Activated naive CD8-positive, alpha-beta T cell treated with anti-CD3 and anti-CD28 coated beads, Interleukin-2, amount 10 ng/mL, durations not matched to agents 7 days and 5 days (primary cell): Measurements from ENCODE around the gene KLF4. TPM values are rescaled to one million over a fixed set of nuclear protein-coding genes. Genes with fewer than 3 reads are reported as not detected.
A peak's percentile ranks its signal among the peaks of the same experiment; 100 is the strongest.

ENCODE experiments used
- ATAC-seq: fragments of 150-1000 bp; cut with Tn5 transposase; one replicate; pipeline ENCODE4 v1.10.0; 2021; ENCODE audit warnings: low read depth, moderate library complexity
- POLR2A ChIA-PET: fragments of 350-600 bp; sonication (Branson Sonifier 250); formaldehyde crosslinking; loops from one replicate; lab custom pipeline; 2021; ENCODE audit warnings: antibody characterized with exemption; lab: Charles Lee
- DNase-seq: peaks from one replicate; pipeline ENCODE4 v3.0.0; 2021
- H3K27ac Mint-ChIP-seq: one replicate; pipeline ENCODE4 v1.8.0; 2022; ENCODE audit warnings: mild to moderate bottlenecking, mixed read lengths
- H3K27me3 Mint-ChIP-seq: one replicate; pipeline ENCODE4 v1.8.0; 2022; ENCODE audit warnings: mild to moderate bottlenecking, moderate library complexity, mixed read lengths
- H3K36me3 Mint-ChIP-seq: one replicate; pipeline ENCODE4 v1.8.0; 2021; ENCODE audit warnings: mild to moderate bottlenecking, mixed read lengths
- H3K4me1 Mint-ChIP-seq: one replicate; pipeline ENCODE4 v1.8.0; 2021; ENCODE audit warnings: mixed read lengths
- H3K4me3 Mint-ChIP-seq: one replicate; pipeline ENCODE4 v1.8.0; 2022; ENCODE audit warnings: mild to moderate bottlenecking, moderate library complexity, mixed read lengths
- H3K9me3 Mint-ChIP-seq: one replicate; pipeline ENCODE4 v1.8.0; 2021; ENCODE audit warnings: mixed read lengths
- total RNA-seq, 2 experiments: library from RNA; stranded (reverse); gene quantifications; one replicate each; pipeline ENCODE4 v1.2.3, GENCODE V29; 2021

The KLF4 gene
- total RNA-seq, 2 experiments from 2014 or later = 0.20 to 1.1 TPM

GRCh38 chr9:107481035-107481434, 8.5 kb downstream of the KLF4 start:
- POLR2A ChIA-PET = no interaction called here
- no peaks in the 10 kb centered on the region for H3K9me3 Mint-ChIP-seq
- ATAC-seq = no peak
- H3K27ac Mint-ChIP-seq = no peak overlapping the region
- DNase-seq = no peak
- H3K36me3 Mint-ChIP-seq = no peaks in the 10 kb centered on the region
- H3K27me3 Mint-ChIP-seq = peaks cover 29% of the 10 kb centered on the region
- no peak overlapping the region for H3K4me3 Mint-ChIP-seq
- H3K4me1 Mint-ChIP-seq = no peaks in the 10 kb centered on the region

DNA sequence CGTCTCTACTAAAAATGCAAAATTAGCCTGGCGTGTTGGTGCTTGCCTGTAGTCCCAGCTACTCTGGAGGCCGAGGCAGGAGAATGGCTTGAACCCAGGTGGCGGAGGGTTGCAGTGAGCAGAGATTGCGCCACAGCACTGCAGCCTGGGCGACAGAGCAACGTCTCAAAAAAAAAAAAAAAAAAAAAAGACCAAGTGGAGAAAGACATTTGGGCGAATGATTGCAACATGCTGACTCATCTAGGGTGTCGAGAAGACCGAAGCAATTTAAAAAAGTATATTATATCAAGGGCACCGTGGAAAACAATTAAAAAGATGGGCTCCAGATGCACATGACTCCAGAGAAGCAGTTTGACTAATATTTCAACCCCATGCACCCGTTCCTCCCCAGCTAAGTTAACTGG, 9.2 kb downstream of the KLF4 start:
- no peaks in the 10 kb centered on the region for H3K9me3 Mint-ChIP-seq
- no peak for ATAC-seq
- H3K27me3 Mint-ChIP-seq = peaks cover 22% of the 10 kb centered on the region
- POLR2A ChIA-PET = no interaction called here
- no peaks in the 10 kb centered on the region for H3K4me1 Mint-ChIP-seq
- no peak overlapping the region for H3K27ac Mint-ChIP-seq
- no peaks in the 10 kb centered on the region for H3K36me3 Mint-ChIP-seq
- DNase-seq = no peak
- no peak overlapping the region for H3K4me3 Mint-ChIP-seq

DNA sequence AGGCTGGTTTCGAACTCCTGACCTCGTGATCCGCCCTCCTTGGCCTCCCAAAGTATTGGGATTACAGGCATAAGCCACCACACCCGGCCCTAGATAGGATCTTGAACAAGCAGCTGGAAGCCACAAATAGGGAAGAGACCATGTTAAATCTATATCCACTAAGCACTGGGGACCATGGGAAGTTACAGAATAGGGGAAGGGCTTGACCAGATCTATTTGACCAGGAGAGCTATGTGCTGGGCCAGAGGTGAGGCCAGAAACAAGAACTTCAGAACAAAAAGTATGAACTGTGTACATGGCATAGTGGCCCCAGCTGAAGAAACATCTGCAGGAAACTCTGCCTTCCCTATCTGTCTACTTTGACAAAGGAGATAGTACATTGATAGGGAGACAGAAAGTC, 10.8 kb downstream of the KLF4 start:
- DNase-seq (no peak), ATAC-seq (no peak)
- no peaks in the 10 kb centered on the region for H3K9me3 Mint-ChIP-seq
- no peak overlapping the region for H3K27ac Mint-ChIP-seq
- H3K36me3 Mint-ChIP-seq = no peaks in the 10 kb centered on the region
- no peak overlapping the region for H3K4me3 Mint-ChIP-seq
- peaks cover 19% of the 10 kb centered on the region for H3K27me3 Mint-ChIP-seq
- POLR2A ChIA-PET = no interaction called here
- H3K4me1 Mint-ChIP-seq = no peaks in the 10 kb centered on the region

- no peak overlapping the region for H3K4me3 Mint-ChIP-seq
- peaks cover 3% of the 10 kb centered on the region for H3K27me3 Mint-ChIP-seq
- H3K27ac Mint-ChIP-seq = no peak overlapping the region
- ATAC-seq (no peak), DNase-seq (no peak)
- no peaks in the 10 kb centered on the region for H3K9me3 Mint-ChIP-seq
- POLR2A ChIA-PET = no interaction called here
- no peaks in the 10 kb centered on the region for H3K36me3 Mint-ChIP-seq
- no peaks in the 10 kb centered on the region for H3K4me1 Mint-ChIP-seq
Measured at GRCh38 chr9:107474124-107474523, 15.4 kb downstream of the KLF4 start.

DNA sequence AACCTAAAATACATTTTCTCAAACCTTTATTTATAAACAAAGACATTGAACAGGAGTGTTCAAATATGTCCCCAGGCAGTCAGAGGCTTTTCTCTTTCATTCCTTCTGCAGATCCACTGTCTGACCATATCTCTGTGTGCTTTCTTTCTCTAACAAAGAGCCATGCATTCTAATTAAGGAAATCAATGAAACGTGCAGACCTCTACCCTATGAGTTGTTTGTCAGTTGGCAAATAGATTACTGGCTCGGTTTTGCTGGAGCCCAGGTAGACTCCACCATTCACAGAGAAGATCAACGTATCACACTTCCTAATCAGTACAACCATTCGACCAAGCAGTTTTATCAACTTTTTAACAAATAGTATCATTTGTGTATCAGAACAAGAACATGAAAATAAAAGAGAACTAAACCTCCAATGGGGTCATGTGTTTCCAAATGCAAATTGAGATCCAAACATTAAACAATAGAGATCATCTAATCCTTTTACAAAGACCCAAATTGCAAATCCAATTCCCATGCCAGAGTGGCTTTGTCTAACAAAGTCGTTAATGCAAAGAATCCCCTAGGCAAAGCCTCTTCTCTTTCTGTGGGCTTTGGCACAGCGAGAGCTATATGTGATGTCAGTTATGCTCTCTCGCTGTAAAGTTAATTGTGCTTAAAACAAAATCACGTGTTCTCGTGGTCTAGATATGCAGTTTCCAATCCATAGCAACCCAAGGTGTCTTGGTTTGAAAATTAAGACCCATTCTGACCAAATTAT, 16.8 kb downstream of the KLF4 start:
- ATAC-seq (no peak), DNase-seq (no peak)
- H3K36me3 Mint-ChIP-seq = no peaks in the 10 kb centered on the region
- H3K9me3 Mint-ChIP-seq = no peaks in the 10 kb centered on the region
- H3K27me3 Mint-ChIP-seq = peaks cover 2% of the 10 kb centered on the region
- no peak overlapping the region for H3K27ac Mint-ChIP-seq
- no peak overlapping the region for H3K4me3 Mint-ChIP-seq
- POLR2A ChIA-PET = no interaction called here
- H3K4me1 Mint-ChIP-seq = no peaks in the 10 kb centered on the region

GRCh38 chr9:107471552-107471951, 18.0 kb downstream of the KLF4 start:
- DNase-seq (no peak), ATAC-seq (no peak)
- peaks cover 10% of the 10 kb centered on the region for H3K27me3 Mint-ChIP-seq
- no peak overlapping the region for H3K27ac Mint-ChIP-seq
- H3K4me3 Mint-ChIP-seq = no peak overlapping the region
- no peaks in the 10 kb centered on the region for H3K4me1 Mint-ChIP-seq
- no peaks in the 10 kb centered on the region for H3K36me3 Mint-ChIP-seq
- POLR2A ChIA-PET = no interaction called here
- H3K9me3 Mint-ChIP-seq = no peaks in the 10 kb centered on the region

DNA sequence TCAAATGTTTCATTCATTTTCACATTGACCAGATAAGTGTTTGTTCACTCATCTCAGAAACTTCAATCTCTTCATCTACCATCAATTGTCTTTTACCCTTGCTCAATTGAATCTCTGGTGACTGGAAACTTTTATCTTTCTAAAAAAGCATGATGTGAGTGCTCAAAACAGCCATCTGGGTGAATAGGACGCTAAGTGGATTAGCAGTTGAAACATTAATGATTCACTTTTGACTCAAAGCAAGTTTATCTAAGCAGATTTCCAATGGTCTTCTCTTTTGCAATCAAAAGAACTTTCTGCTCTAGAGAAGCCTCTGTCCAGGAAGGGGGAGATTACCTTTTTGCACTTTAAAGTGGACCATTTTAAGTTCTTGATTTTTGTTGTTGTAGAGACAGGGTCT, 22.2 kb downstream of the KLF4 start:
- H3K4me3 Mint-ChIP-seq = no peak overlapping the region
- ATAC-seq = no peak
- H3K9me3 Mint-ChIP-seq = no peaks in the 10 kb centered on the region
- peaks cover 30% of the 10 kb centered on the region for H3K27me3 Mint-ChIP-seq
- no peaks in the 10 kb centered on the region for H3K4me1 Mint-ChIP-seq
- DNase-seq = no peak
- H3K36me3 Mint-ChIP-seq = no peaks in the 10 kb centered on the region
- POLR2A ChIA-PET = no interaction called here
- H3K27ac Mint-ChIP-seq = no peak overlapping the region

DNA sequence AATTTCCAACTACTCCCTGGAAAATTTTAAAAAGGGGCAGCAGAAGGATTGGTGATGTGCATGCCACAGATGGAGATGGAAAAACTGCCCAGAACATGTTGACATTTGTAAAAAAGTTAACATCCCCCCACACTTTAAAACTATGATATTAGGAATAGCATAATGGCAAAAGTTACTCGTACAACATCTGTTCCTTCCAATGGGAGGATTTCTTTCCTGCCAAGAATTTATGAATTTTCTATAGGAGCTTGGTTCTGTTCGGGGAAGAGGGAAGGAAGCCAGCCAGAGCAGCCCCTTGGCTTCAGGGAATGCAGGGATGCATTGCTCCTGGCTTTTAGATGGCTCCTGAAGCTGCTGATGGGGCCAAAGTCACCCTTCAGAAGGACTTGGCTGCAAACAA, 22.7 kb downstream of the KLF4 start:
- no peaks in the 10 kb centered on the region for H3K4me1 Mint-ChIP-seq
- no peak for DNase-seq

DNA sequence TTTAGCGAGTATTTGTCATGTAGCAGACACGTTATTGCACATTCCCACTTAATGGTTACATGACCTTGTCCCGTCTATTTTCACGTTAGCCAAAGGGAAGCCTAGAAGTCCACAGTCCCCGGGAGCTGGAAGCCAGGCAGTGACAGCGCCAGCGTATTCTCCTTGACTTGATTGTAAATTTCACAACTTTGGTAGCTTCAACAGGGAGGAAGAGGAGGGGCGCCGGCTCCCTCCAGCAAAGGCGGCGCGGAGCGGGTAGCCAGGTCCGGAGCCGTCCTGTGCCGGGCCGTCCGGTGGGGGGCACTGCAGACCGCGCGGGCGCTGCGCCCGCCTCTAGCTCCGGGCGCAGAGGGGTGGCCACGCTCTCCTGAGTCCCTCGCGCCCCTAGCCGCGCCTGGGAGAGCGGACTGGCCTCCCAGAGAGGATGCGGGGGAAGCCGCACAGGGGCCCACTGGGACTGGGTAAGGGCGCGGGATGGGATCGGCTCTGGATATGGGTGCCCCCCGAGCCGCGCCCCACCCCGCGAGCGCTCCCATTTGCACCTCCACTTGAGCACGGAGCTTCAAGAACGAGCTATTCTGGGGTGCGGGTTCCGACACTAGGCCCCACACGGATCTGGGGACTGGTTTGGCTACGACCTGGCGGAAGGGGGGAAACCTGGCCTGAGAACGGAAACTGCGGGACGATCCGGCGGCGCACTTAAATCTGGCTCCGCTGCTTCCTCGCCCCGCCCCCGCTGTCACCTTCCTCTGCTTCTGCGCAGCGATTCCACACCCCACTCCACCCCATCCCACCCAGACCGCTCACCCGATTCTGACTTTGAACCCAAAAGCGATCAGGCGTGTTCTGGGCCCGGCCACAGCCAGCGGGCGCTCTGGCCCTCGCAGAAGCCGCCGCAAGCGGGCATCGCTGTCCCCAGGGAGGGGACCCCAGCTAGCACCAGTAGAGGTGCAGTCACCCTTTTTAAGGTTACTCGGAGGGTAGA, 23.8 kb downstream of the KLF4 start:
- no peaks in the 10 kb centered on the region for H3K9me3 Mint-ChIP-seq
- no peaks in the 10 kb centered on the region for H3K36me3 Mint-ChIP-seq
- ATAC-seq (peak; percentile 92), DNase-seq (peak; percentile 62)
- no peak overlapping the region for H3K27ac Mint-ChIP-seq
- H3K4me1 Mint-ChIP-seq = no peaks in the 10 kb centered on the region
- POLR2A ChIA-PET = no interaction called here
- peak overlapping the region; percentile 69 for H3K4me3 Mint-ChIP-seq
- peaks cover 33% of the 10 kb centered on the region for H3K27me3 Mint-ChIP-seq

More for the DNA sequence above, 22.7 kb downstream of the KLF4 start:
- Mint-ChIP-seq H3K4me3 (no peak overlapping the region), H3K27me3 (peaks cover 33% of the 10 kb centered on the region), H3K27ac (no peak overlapping the region), H3K36me3 (no peaks in the 10 kb centered on the region), H3K9me3 (no peaks in the 10 kb centered on the region)
- no peak for ATAC-seq
- POLR2A ChIA-PET = no interaction called here

DNA sequence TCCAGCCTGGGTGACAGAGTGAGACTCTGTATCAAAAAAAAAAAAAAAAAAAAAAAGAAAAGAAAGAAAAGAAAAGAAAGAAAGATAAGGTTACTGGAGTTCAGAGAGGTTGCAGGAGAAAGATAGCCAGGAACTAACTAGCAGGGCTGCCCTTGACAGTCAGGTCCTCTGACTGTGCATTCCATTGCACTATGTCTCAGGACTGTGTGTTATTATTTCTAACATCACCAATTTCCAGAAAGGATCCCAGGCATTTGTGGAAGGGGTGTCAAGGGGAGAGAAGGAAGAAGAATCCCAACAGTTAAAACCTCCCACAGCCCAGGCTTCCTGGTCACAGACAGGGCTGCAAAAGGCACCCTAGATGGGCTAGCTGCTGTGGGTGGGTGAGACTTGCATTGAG, 25.1 kb downstream of the KLF4 start:
- Mint-ChIP-seq H3K9me3 (no peaks in the 10 kb centered on the region), H3K4me1 (no peaks in the 10 kb centered on the region), H3K4me3 (no peak overlapping the region), H3K27ac (no peak overlapping the region), H3K27me3 (peaks cover 33% of the 10 kb centered on the region), H3K36me3 (no peaks in the 10 kb centered on the region)
- DNase-seq (no peak), ATAC-seq (no peak)
- POLR2A ChIA-PET = no interaction called here

- Mint-ChIP-seq H3K36me3 (no peaks in the 10 kb centered on the region), H3K27ac (no peak overlapping the region), H3K27me3 (peaks cover 31% of the 10 kb centered on the region), H3K4me3 (no peak overlapping the region), H3K4me1 (no peaks in the 10 kb centered on the region), H3K9me3 (no peaks in the 10 kb centered on the region)
- DNase-seq (no peak), ATAC-seq (no peak)
- POLR2A ChIA-PET = no interaction called here
Measured at GRCh38 chr9:107462691-107463090, 26.9 kb downstream of the KLF4 start.

GRCh38 chr9:107460153-107461023, 29.2 kb downstream of the KLF4 start:
- Mint-ChIP-seq H3K4me1 (no peaks in the 10 kb centered on the region), H3K4me3 (no peak overlapping the region), H3K9me3 (no peaks in the 10 kb centered on the region), H3K27me3 (peaks cover 15% of the 10 kb centered on the region), H3K27ac (no peak overlapping the region), H3K36me3 (no peaks in the 10 kb centered on the region)
- DNase-seq = no peak
- no peak for ATAC-seq
- POLR2A ChIA-PET = no interaction called here
